Activated naive CD4-positive, alpha-beta T cell treated with anti-CD3 and anti-CD28 coated beads, Interleukin-2, amount 50 U/mL, for 24 hours (primary cell): ENCODE results near the gene VILL.

Experiments
- H3K27ac Mint-ChIP-seq: one replicate; pipeline ENCODE4 v1.8.0; 2021; ENCODE audit warnings: mild to moderate bottlenecking, mixed read lengths
- H3K27me3 Mint-ChIP-seq: one replicate; pipeline ENCODE4 v1.8.0; 2021; ENCODE audit warnings: mixed read lengths
- H3K36me3 Mint-ChIP-seq: one replicate; pipeline ENCODE4 v1.8.0; 2021; ENCODE audit warnings: mixed read lengths
- H3K4me1 Mint-ChIP-seq: one replicate; pipeline ENCODE4 v1.8.0; 2021; ENCODE audit warnings: mixed read lengths
- H3K4me3 Mint-ChIP-seq: one replicate; pipeline ENCODE4 v1.8.0; 2021; ENCODE audit warnings: mild to moderate bottlenecking, mixed read lengths
- H3K9me3 Mint-ChIP-seq: one replicate; pipeline ENCODE4 v1.8.0; 2021; ENCODE audit warnings: mixed read lengths

Gene VILL

GRCh38 chr3:37988931-37989525 is 1.6 kb upstream of the VILL start:
- H3K27ac Mint-ChIP-seq, result no peak overlapping the region
- no peak overlapping the region for H3K4me3 Mint-ChIP-seq
- no peaks in the 10 kb centered on the region for H3K36me3 Mint-ChIP-seq
- peaks cover 11% of the 10 kb centered on the region for H3K4me1 Mint-ChIP-seq
- no peaks in the 10 kb centered on the region for H3K9me3 Mint-ChIP-seq
- H3K27me3 Mint-ChIP-seq, result no peaks in the 10 kb centered on the region

- Mint-ChIP-seq H3K36me3 (no peaks in the 10 kb centered on the region), H3K27me3 (no peaks in the 10 kb centered on the region), H3K27ac (no peak overlapping the region), H3K4me1 (peaks cover 17% of the 10 kb centered on the region), H3K4me3 (no peak overlapping the region), H3K9me3 (no peaks in the 10 kb centered on the region)
Observed at GRCh38 chr3:37989821-37990480, 635 bp upstream of the VILL start.

GRCh38 chr3:37991109-37991508 is 523 bp downstream of the VILL start:
- Mint-ChIP-seq H3K36me3 (peaks cover 3% of the 10 kb centered on the region), H3K9me3 (no peaks in the 10 kb centered on the region), H3K4me1 (peaks cover 29% of the 10 kb centered on the region), H3K4me3 (no peak overlapping the region), H3K27ac (no peak overlapping the region), H3K27me3 (no peaks in the 10 kb centered on the region)

GRCh38 chr3:37991823-37992222 is 1.2 kb downstream of the VILL start:
- peaks cover 36% of the 10 kb centered on the region for H3K4me1 Mint-ChIP-seq
- no peaks in the 10 kb centered on the region for H3K9me3 Mint-ChIP-seq
- peaks cover 10% of the 10 kb centered on the region for H3K36me3 Mint-ChIP-seq
- H3K27me3 Mint-ChIP-seq, result no peaks in the 10 kb centered on the region
- H3K4me3 Mint-ChIP-seq, result no peak overlapping the region
- H3K27ac Mint-ChIP-seq, result no peak overlapping the region

- Mint-ChIP-seq H3K27me3 (no peaks in the 10 kb centered on the region), H3K4me3 (peak overlapping the region; percentile 94), H3K36me3 (peaks cover 12% of the 10 kb centered on the region), H3K4me1 (peaks cover 41% of the 10 kb centered on the region), H3K27ac (no peak overlapping the region), H3K9me3 (no peaks in the 10 kb centered on the region)
Observed at GRCh38 chr3:37992271-37993066, 1.9 kb downstream of the VILL start.

- Mint-ChIP-seq H3K4me1 (peaks cover 46% of the 10 kb centered on the region), H3K4me3 (peak overlapping the region; percentile 94), H3K27ac (peak overlapping the region; percentile 98)
Observed at GRCh38 chr3:37993067-37993455, 2.5 kb downstream of the VILL start.

GRCh38 chr3:37993460-37993819 is 2.9 kb downstream of the VILL start:
- no peaks in the 10 kb centered on the region for H3K9me3 Mint-ChIP-seq
- H3K4me1 Mint-ChIP-seq, result peaks cover 50% of the 10 kb centered on the region
- H3K36me3 Mint-ChIP-seq, result peaks cover 12% of the 10 kb centered on the region
- peak overlapping the region; percentile 98 for H3K27ac Mint-ChIP-seq
- H3K27me3 Mint-ChIP-seq, result no peaks in the 10 kb centered on the region
- peak overlapping the region; percentile 94 for H3K4me3 Mint-ChIP-seq

More at GRCh38 chr3:37993067-37993455, 2.5 kb downstream of the VILL start:
- peaks cover 12% of the 10 kb centered on the region for H3K36me3 Mint-ChIP-seq
- no peaks in the 10 kb centered on the region for H3K27me3 Mint-ChIP-seq
- H3K9me3 Mint-ChIP-seq, result no peaks in the 10 kb centered on the region

GRCh38 chr3:37993820-37994638 is 3.4 kb downstream of the VILL start:
- Mint-ChIP-seq H3K27me3 (no peaks in the 10 kb centered on the region), H3K4me1 (peaks cover 54% of the 10 kb centered on the region), H3K9me3 (no peaks in the 10 kb centered on the region), H3K4me3 (peak overlapping the region; percentile 94), H3K36me3 (peaks cover 12% of the 10 kb centered on the region), H3K27ac (peak overlapping the region; percentile 98)

- Mint-ChIP-seq H3K36me3 (peaks cover 12% of the 10 kb centered on the region), H3K4me1 (peaks cover 60% of the 10 kb centered on the region), H3K4me3 (peak overlapping the region; percentile 94), H3K27me3 (no peaks in the 10 kb centered on the region), H3K27ac (peak overlapping the region; percentile 98), H3K9me3 (no peaks in the 10 kb centered on the region)
Observed at GRCh38 chr3:37994639-37994972, 4.0 kb downstream of the VILL start.

GRCh38 chr3:37995652-37996641 is 5.4 kb downstream of the VILL start:
- H3K27ac Mint-ChIP-seq, result peak overlapping the region; percentile 35
- H3K4me1 Mint-ChIP-seq, result peaks cover 62% of the 10 kb centered on the region
- no peaks in the 10 kb centered on the region for H3K27me3 Mint-ChIP-seq
- no peaks in the 10 kb centered on the region for H3K9me3 Mint-ChIP-seq
- H3K4me3 Mint-ChIP-seq, result peak overlapping the region; percentile 94
- H3K36me3 Mint-ChIP-seq, result peaks cover 12% of the 10 kb centered on the region

- Mint-ChIP-seq H3K27ac (peak overlapping the region; percentile 71), H3K4me3 (peak overlapping the region; percentile 63), H3K4me1 (peaks cover 62% of the 10 kb centered on the region), H3K36me3 (peaks cover 12% of the 10 kb centered on the region), H3K27me3 (no peaks in the 10 kb centered on the region), H3K9me3 (no peaks in the 10 kb centered on the region)
Observed at GRCh38 chr3:37996785-37997301, 6.3 kb downstream of the VILL start.

GRCh38 chr3:37997342-37997741 is 6.8 kb downstream of the VILL start:
- H3K27me3 Mint-ChIP-seq, result no peaks in the 10 kb centered on the region
- H3K36me3 Mint-ChIP-seq, result peaks cover 12% of the 10 kb centered on the region
- no peaks in the 10 kb centered on the region for H3K9me3 Mint-ChIP-seq
- H3K4me3 Mint-ChIP-seq, result peak overlapping the region; percentile 11
- H3K27ac Mint-ChIP-seq, result peak overlapping the region; percentile 62
- peaks cover 62% of the 10 kb centered on the region for H3K4me1 Mint-ChIP-seq

- peak overlapping the region; percentile 87 for H3K27ac Mint-ChIP-seq
Observed at GRCh38 chr3:37997791-37998370, 7.3 kb downstream of the VILL start.

GRCh38 chr3:37999836-38000235 is 9.2 kb downstream of the VILL start:
- H3K4me3 Mint-ChIP-seq, result no peak overlapping the region
- no peaks in the 10 kb centered on the region for H3K27me3 Mint-ChIP-seq
- no peak overlapping the region for H3K27ac Mint-ChIP-seq
- no peaks in the 10 kb centered on the region for H3K9me3 Mint-ChIP-seq
- peaks cover 63% of the 10 kb centered on the region for H3K4me1 Mint-ChIP-seq
- H3K36me3 Mint-ChIP-seq, result peaks cover 12% of the 10 kb centered on the region

More at GRCh38 chr3:37997791-37998370, 7.3 kb downstream of the VILL start:
- H3K4me1 Mint-ChIP-seq, result peaks cover 63% of the 10 kb centered on the region
- H3K9me3 Mint-ChIP-seq, result no peaks in the 10 kb centered on the region
- no peaks in the 10 kb centered on the region for H3K27me3 Mint-ChIP-seq
- H3K36me3 Mint-ChIP-seq, result peaks cover 12% of the 10 kb centered on the region
- H3K4me3 Mint-ChIP-seq, result peak overlapping the region; percentile 4
